ENCODE data around the gene KHDC1. TPM values are rescaled to one million over a fixed set of nuclear protein-coding genes. Genes with fewer than 3 reads are reported as not detected.
"Not testable (repeated sequence)": the region's sequence is repeated elsewhere in the genome, so short reads cannot be mapped to it uniquely, and the experiment has no call there.

Gene KHDC1
- total RNA-seq, 1 experiment from 2014 or later = 1.3 TPM

DNA sequence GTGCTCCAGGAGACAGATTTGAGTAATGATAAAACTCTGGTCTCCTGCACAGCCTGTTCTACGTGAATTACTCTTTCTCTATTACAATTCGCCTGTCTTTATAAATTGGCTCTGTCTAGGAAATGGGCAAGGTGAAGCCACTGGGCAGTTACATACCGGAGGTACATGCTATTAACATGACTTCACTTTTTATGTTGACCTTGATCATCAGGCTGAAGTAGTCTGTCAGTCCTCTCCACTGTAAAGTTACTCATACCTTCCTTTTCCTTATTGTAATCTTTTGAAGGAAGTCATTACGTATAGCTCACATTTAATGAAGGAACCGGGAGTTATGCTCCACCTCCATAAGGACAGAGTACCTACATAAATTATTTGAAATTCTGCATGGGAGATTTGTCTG lies 19.9 kb upstream of the KHDC1 start:
- POLR2A ChIA-PET = no interaction called here
- Mint-ChIP-seq H3K9me3 (ENCODE audit: unreplicated experiment) (no peaks in the 10 kb centered on the region), H3K36me3 (ENCODE audit: insufficient read depth, unreplicated experiment) (peaks cover 11% of the 10 kb centered on the region), H3K4me3 (ENCODE audit: unreplicated experiment) (no peak overlapping the region), H3K27ac (ENCODE audit: low read depth, unreplicated experiment) (no peak overlapping the region), H3K27me3 (ENCODE audit: insufficient read depth, unreplicated experiment) (no peaks in the 10 kb centered on the region), H3K4me1 (ENCODE audit: insufficient read depth, unreplicated experiment) (peaks cover 6% of the 10 kb centered on the region)
- CTCF ChIA-PET = interaction anchor here (0.6 to 1.2 kb wide), 4 partner anchors 8 to 1071 kb away, joined by 3 to 5 read pairs (median 4); no protein-coding TSS in a partner anchor
- BruUV-seq (replicated peaks) = no TSS peak
- intact Hi-C loops (cut with micrococcal nuclease) = loop anchor here (10.0 kb wide), 1 partner anchor 222 kb away; no protein-coding TSS in a partner anchor
- no peak for DNase-seq (ENCODE audit: unreplicated experiment)
- TF ChIP-seq, protein P1, sequence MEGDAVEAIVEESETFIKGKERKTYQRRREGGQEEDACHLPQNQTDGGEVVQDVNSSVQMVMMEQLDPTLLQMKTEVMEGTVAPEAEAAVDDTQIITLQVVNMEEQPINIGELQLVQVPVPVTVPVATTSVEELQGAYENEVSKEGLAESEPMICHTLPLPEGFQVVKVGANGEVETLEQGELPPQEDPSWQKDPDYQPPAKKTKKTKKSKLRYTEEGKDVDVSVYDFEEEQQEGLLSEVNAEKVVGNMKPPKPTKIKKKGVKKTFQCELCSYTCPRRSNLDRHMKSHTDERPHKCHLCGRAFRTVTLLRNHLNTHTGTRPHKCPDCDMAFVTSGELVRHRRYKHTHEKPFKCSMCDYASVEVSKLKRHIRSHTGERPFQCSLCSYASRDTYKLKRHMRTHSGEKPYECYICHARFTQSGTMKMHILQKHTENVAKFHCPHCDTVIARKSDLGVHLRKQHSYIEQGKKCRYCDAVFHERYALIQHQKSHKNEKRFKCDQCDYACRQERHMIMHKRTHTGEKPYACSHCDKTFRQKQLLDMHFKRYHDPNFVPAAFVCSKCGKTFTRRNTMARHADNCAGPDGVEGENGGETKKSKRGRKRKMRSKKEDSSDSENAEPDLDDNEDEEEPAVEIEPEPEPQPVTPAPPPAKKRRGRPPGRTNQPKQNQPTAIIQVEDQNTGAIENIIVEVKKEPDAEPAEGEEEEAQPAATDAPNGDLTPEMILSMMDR (IDR thresholded peaks at IDR 0.05; ENCODE audit: unreplicated experiment) = no peak

DNA sequence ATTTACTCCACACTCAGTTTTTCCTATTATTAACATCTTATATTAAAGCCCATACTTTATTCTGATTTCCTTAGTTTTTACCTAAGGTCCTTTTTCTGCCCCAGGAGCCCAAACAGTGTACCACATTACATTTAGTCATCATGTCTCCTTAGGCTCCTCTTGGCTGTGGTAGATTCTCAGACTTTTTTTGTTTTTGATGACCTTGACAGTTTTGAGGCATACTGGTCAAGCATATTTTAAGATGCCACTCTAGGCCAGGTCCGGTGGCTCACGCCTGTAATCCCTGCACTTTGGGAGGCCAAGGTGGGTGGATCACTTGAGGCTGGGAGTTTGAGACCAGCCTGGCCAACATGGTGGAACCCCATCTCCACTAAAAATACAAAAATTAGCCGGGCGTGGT lies 18.7 kb upstream of the KHDC1 start:
- DNase-seq (ENCODE audit: unreplicated experiment); H3K27me3 Mint-ChIP-seq (ENCODE audit: insufficient read depth, unreplicated experiment); H3K27ac Mint-ChIP-seq (ENCODE audit: low read depth, unreplicated experiment); POLR2A ChIA-PET; BruUV-seq (replicated peaks); H3K9me3 Mint-ChIP-seq (ENCODE audit: unreplicated experiment); H3K4me1 Mint-ChIP-seq (ENCODE audit: insufficient read depth, unreplicated experiment); H3K4me3 Mint-ChIP-seq (ENCODE audit: unreplicated experiment): not testable (repeated sequence)
- H3K36me3 Mint-ChIP-seq (ENCODE audit: insufficient read depth, unreplicated experiment) = peaks cover 11% of the 10 kb centered on the region
- intact Hi-C loops (cut with micrococcal nuclease) = loop anchor here (10.0 kb wide), 1 partner anchor 223 kb away; no protein-coding TSS in a partner anchor
- CTCF ChIA-PET = interaction anchor here (0.7 kb wide), 1 partner anchor 107 kb away, joined by 3 read pairs; no protein-coding TSS in a partner anchor

DNA sequence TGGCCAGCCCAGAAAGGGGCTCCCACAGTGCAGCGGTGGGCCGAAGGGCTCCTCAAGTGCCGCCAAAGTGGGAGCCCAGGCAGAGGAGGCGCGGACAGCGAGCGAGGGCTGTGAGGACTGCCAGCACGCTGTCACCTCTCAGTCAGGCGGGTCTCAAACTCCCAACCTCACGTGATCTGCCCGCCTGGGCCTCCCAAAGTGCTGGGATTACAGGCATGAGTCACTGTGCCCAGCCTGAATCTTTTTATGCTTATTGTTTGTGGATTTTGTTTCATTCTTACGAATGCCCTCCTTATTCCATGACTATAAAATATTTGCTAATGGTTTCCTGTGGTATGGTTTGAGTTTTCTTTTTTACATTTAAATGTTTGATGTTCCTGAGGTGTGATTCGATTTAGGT lies 6.3 kb upstream of the KHDC1 start:
- intact Hi-C loops (cut with micrococcal nuclease); POLR2A ChIA-PET; H3K27me3 Mint-ChIP-seq (ENCODE audit: insufficient read depth, unreplicated experiment); DNase-seq (ENCODE audit: unreplicated experiment); H3K4me3 Mint-ChIP-seq (ENCODE audit: unreplicated experiment); BruUV-seq (replicated peaks); H3K9me3 Mint-ChIP-seq (ENCODE audit: unreplicated experiment); H3K27ac Mint-ChIP-seq (ENCODE audit: low read depth, unreplicated experiment); H3K4me1 Mint-ChIP-seq (ENCODE audit: insufficient read depth, unreplicated experiment): not testable (repeated sequence)
- peaks cover 11% of the 10 kb centered on the region for H3K36me3 Mint-ChIP-seq (ENCODE audit: insufficient read depth, unreplicated experiment)
- CTCF ChIA-PET = interaction anchor here (0.7 to 1.9 kb wide), 2 partner anchors 16 to 81 kb away, joined by 3 to 9 read pairs; no protein-coding TSS in a partner anchor

DNA sequence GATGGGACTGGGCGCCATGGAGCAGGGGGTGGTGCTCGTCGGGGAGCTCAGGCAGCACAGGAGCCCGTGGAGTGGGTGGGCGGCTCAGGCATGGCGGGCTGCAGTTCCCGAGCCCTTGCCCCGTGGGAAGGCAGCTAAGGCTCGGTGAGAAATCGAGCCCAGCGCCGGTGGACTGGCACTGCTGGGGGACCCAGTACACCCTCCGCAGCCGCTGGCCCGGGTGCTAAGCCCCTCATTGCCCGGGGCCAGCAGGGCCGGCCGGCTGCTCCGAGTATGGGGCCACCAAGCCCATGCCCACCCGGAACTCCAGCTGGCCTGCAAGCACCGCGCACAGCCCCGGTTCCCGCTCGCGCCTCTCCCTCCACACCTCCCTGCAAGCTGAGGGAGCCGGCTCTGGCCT lies 5.9 kb upstream of the KHDC1 start:
- H3K27ac Mint-ChIP-seq (ENCODE audit: low read depth, unreplicated experiment); H3K9me3 Mint-ChIP-seq (ENCODE audit: unreplicated experiment); intact Hi-C loops (cut with micrococcal nuclease); H3K4me1 Mint-ChIP-seq (ENCODE audit: insufficient read depth, unreplicated experiment); H3K27me3 Mint-ChIP-seq (ENCODE audit: insufficient read depth, unreplicated experiment); H3K4me3 Mint-ChIP-seq (ENCODE audit: unreplicated experiment); BruUV-seq (replicated peaks); DNase-seq (ENCODE audit: unreplicated experiment): not testable (repeated sequence)
- H3K36me3 Mint-ChIP-seq (ENCODE audit: insufficient read depth, unreplicated experiment) = peaks cover 11% of the 10 kb centered on the region
- CTCF ChIA-PET = interaction anchor here (1.9 kb wide), 1 partner anchor 17 kb away, joined by 9 read pairs; no protein-coding TSS in a partner anchor
- POLR2A ChIA-PET = interaction anchor here (0.8 kb wide), 1 partner anchor 9 kb away, joined by 3 read pairs; no protein-coding TSS in a partner anchor

DNA sequence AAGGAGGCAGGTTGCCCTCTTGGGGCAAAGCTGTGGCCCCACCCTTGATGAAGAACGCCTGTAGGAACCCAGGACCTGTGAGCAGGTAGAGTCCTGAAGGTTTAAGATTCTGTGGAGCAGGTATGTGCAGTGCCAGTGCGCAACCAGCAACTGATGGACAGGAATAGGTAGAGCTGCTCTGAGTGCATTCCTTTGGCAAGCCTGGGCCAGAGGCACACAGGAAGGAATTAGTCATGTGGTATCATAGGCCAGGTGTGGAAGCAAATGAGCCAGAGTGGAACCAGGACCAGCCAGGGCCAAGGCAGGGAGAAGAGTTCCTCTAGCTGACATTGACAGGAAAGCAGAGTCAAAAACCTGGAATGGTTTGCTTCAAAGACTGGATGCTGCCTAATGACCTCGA lies 1.4 kb upstream of the KHDC1 start:
- Mint-ChIP-seq H3K27me3 (ENCODE audit: insufficient read depth, unreplicated experiment) (no peaks in the 10 kb centered on the region), H3K4me3 (ENCODE audit: unreplicated experiment) (peak overlapping the region; percentile 28), H3K36me3 (ENCODE audit: insufficient read depth, unreplicated experiment) (no peaks in the 10 kb centered on the region), H3K4me1 (ENCODE audit: insufficient read depth, unreplicated experiment) (peaks cover 16% of the 10 kb centered on the region), H3K27ac (ENCODE audit: low read depth, unreplicated experiment) (no peak overlapping the region), H3K9me3 (ENCODE audit: unreplicated experiment) (no peaks in the 10 kb centered on the region)
- TF ChIP-seq, protein P1 (IDR thresholded peaks at IDR 0.05; ENCODE audit: unreplicated experiment) = no peak
- intact Hi-C loops (cut with micrococcal nuclease) = no loop called here
- no TSS peak for BruUV-seq (replicated peaks)
- DNase-seq (ENCODE audit: unreplicated experiment) = peak; percentile 72
- CTCF ChIA-PET = interaction anchor here (1.0 to 1.5 kb wide), 2 partner anchors 10 to 47 kb away, joined by 3 to 6 read pairs; no protein-coding TSS in a partner anchor
- POLR2A ChIA-PET = interaction anchor here (0.9 to 1.8 kb wide), 3 partner anchors 10 to 45 kb away, joined by 3 to 6 read pairs (median 3); no protein-coding TSS in a partner anchor

All from MCF 10A (cell line).